Skeletal muscle cell (primary cell): ENCODE measurements around the gene SHLD1.

Experiments used
- DNase-seq: peaks from one replicate; pipeline ENCODE4 v3.0.0-alpha.2; 2010; ENCODE audit warnings: low read depth
- H3K4me3 ChIP-seq: 2 replicates; pipeline ENCODE4 v1.5.1; 2011; ENCODE audit warnings: low read depth, mild to moderate bottlenecking, control low read depth, low read length, moderate library complexity

The SHLD1 gene

GRCh38 chr20:5807431-5807830 is 57.2 kb downstream of the SHLD1 start:
- DNase-seq, result no peak

DNA sequence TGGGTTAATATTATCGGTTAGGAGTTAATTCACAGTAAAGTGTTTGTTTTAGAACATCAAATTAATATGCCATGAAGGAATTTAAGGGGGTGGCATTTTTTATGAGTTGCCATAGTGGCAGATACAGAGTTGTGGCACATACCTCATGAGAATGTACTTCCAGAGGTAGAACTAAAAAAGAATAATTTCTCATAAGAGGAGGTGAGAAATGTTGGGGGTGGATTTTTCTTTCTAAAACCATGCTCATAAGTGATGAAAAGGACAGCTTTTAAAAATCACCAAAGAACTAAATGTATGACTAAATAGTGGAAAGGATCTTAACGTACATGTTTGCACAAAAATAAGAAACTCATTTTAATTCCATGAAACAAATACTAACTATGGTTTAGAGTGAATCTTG is 58.7 kb downstream of the SHLD1 start:
- H3K4me3 ChIP-seq, result no peak overlapping the region
- DNase-seq, result no peak

More at GRCh38 chr20:5807431-5807830, 57.2 kb downstream of the SHLD1 start:
- H3K4me3 ChIP-seq, result no peak overlapping the region

DNA sequence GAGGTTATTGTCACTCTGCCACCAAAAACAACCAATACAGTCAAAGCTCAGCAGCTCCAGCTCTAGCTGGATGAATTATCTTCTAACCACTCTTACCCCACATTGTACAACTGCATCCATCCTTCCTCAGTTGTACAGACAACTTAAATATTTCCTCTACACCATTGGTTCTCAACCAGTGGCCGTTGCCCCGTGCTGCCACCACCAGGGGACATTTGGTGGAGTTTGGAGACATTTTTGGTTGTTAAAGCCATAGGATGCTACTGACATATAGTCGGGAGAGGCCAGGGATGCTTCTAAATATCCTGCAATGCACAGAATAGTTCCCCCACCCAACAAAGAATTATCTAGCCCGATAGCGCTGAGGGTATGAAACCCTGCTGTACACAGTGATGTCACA is 59.3 kb downstream of the SHLD1 start:
- H3K4me3 ChIP-seq, result no peak overlapping the region
- DNase-seq, result no peak

DNA sequence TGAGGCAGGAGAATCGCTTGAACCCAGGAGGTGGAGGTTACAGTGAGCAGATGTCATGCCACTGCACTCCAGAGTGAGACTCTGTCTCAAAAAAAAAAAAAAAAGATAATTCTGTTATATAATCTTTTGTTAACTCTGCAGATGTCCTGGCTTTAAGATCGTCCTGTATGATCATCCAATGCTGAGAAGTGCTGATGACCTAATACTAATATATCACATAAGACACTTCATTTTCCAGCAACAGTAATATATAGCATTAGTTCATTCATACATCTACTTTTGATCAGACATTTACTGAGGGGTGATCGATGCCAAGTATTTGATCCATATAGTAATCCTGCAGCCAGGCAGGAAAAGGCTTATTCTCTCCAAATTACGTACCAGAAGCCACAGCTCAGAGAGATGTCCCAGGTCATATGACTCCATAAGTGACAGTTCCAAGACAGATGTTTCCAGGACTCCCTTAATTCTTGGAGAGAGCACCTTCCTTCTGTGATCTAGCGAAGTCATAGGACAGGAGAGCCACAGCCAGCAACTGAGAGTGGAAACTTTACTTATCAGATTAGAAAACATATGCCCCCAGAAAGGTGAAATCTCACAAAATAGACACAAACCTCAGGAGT is 60.7 kb downstream of the SHLD1 start:
- no peak for DNase-seq
- H3K4me3 ChIP-seq, result no peak overlapping the region

GRCh38 chr20:5811746-5812145 is 61.5 kb downstream of the SHLD1 start:
- DNase-seq, result no peak
- no peak overlapping the region for H3K4me3 ChIP-seq

DNA sequence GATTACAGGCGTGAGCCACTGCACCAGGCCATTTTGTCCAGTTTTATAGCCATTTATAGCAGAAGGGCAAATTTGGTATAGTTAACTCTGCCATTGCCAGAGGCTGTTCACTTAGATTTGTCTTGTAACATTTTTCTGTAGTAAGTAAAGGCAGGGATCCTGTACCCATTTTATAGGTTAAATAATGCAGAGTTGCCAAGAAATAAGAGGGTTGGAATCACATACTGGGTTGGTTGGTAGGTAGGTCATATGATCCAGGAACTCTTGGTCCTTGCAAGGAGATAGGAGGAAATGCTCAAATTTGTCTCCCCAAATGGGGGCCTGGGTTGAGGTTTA is 68.1 kb downstream of the SHLD1 start:
- no peak overlapping the region for H3K4me3 ChIP-seq
- DNase-seq, result no peak

DNA sequence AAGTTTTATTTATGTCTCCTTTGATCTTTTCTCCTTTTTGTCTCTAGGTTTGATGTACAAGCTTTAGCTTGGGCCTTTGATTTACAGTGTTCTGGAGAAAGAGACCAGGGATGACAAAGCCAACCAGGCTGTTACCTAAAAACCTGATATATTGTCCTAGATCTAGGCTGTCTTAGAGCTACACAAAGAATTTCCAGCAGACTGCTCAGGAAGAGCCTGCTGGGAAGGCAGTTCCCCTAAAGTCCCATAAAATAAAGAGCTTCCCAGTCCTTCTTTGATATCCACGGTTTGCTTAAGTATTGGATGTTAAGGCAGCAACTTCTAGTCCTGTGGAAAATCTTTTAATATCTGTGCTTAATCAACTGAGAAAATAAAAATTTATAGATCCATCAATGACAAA is 70.5 kb downstream of the SHLD1 start:
- DNase-seq, result no peak
- no peak overlapping the region for H3K4me3 ChIP-seq

- DNase-seq, result no peak
- no peak overlapping the region for H3K4me3 ChIP-seq
Observed at GRCh38 chr20:5821627-5822215, 71.5 kb downstream of the SHLD1 start.

DNA sequence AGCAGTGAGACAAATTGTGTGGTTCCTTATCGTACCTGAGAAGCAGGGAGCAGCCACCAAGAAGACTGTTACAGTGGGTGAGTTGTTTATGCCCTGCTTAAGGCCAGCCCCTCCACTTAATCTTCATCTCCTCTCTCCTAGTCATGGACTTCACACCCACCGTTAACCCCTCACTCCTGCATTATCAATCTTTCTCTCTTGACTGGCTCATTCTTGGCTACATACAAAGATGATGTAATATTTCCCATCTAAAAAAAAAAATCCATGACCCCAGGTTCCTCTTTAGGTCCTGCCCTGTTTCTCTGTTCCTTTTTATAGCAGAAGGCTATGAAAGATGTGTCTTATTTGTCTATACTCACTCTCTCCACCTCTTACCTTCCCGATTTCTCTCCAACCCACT is 72.4 kb downstream of the SHLD1 start:
- H3K4me3 ChIP-seq, result no peak overlapping the region
- no peak for DNase-seq

DNA sequence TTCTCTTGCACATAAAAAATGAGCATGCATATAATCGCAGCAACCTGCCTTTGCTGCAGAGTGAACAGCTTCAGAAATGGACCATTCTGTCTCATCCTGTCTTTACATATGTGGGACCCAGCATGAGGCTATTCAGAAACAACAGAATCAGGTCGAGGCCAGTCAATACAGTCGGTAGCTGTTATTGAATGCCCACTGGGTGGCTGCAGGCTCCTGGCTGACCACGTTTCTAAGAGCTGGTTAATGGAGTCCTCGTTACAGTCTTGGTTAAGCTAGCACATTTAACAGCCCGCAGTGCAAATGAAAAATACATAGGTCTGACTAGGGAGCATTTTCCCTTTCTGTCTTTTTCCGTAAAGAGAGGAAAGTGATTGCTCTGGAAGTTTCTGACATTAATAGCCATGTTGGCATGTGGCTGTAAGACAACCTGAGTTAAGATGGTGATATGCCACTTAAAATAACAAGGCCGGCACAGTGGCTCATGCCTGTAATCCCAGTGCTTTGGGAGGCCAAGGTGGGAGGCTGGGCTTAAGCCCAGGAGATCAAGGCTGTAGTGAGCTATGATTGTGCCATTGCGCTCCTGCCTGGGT is 75.0 kb downstream of the SHLD1 start:
- no peak overlapping the region for H3K4me3 ChIP-seq
- no peak for DNase-seq

GRCh38 chr20:5827098-5827853 is 77.1 kb downstream of the SHLD1 start:
- DNase-seq, result no peak
- H3K4me3 ChIP-seq, result no peak overlapping the region

DNA sequence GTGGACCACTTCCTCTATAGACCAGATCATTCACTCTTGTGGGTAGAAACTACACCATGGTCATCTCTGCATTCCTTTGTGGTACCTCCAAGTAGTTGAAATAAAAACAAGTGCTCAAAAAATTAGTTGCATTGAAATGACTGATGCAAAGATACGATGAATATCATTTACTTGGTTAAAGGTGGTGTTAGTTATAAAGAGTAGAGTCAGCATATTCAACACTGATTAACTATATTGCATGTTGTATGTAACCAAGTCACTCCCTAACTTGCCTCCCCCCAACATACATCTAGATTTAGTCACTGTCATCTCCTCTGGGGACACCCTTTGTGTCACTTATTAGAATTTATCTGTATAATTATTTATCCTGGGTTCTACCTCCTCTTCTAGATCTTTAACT is 77.7 kb downstream of the SHLD1 start:
- H3K4me3 ChIP-seq, result no peak overlapping the region
- no peak for DNase-seq

- no peak overlapping the region for H3K4me3 ChIP-seq
- no peak for DNase-seq
Observed at GRCh38 chr20:5829241-5829809, 79.1 kb downstream of the SHLD1 start.

- H3K4me3 ChIP-seq, result no peak overlapping the region
- no peak for DNase-seq
Observed at GRCh38 chr20:5831539-5832237, 81.5 kb downstream of the SHLD1 start.

GRCh38 chr20:5833309-5833941 is 83.2 kb downstream of the SHLD1 start:
- DNase-seq, result no peak
- H3K4me3 ChIP-seq, result no peak overlapping the region

DNA sequence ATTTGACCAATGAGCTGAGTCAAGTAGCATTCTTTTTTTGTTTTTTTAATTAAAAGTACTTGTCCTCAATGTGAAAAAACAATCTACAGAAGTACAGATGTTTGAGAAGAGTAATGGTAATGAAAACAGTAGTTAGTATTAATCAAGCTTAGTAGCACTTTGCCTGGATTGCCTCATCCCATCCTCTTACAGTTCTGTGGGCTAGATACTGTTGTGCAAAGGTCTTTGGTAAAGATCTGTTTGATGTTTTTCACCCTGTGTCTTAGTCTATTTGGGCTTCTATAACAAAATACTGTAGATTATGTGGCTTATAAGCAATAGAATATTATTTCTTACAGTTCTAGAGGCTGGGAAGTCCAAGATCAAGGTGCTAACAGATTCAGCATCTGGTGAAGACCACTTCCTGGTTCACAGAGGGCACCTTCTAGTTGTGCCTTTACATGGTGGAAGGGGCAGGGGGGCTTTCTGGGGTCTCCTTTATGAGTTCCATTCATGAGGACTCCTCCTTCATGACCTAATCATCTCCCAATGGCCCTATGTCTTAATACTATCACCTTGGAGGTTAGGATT is 84.3 kb downstream of the SHLD1 start:
- no peak overlapping the region for H3K4me3 ChIP-seq
- DNase-seq, result no peak

GRCh38 chr20:5835321-5835821 is 85.2 kb downstream of the SHLD1 start:
- no peak for DNase-seq
- no peak overlapping the region for H3K4me3 ChIP-seq

GRCh38 chr20:5835871-5836270 is 85.7 kb downstream of the SHLD1 start:
- no peak overlapping the region for H3K4me3 ChIP-seq
- no peak for DNase-seq

DNA sequence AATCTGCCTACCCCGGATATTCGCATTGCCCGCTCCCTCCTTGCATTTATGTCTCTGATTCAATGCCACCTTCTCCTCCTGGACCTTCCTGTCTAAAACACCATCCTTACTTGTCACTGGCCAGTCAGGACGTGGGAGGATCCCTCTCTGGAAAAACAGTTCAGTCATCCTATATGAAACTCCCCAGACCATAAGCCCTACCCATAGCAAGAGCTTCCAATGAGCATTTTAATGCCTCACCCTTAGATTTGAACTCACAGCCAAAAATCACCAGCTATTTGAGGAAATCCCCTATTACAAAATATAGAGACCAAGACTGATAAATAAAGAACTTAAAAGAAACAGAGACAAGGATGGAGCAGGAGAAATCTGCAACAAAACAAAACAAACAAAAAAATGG is 86.4 kb downstream of the SHLD1 start:
- no peak overlapping the region for H3K4me3 ChIP-seq
- DNase-seq, result no peak
